ENCODE measurements around the gene VAV1.

- TF ChIP-seq CTCF (IDR thresholded peaks at IDR 0.05) (no peak), POLR2AphosphoS5 (IDR thresholded peaks at IDR 0.05) (no peak), POLR2A (IDR thresholded peaks at IDR 0.05) (no peak), EP300 (IDR thresholded peaks at IDR 0.05) (no peak)
Measured at GRCh38 chr19:6751189-6751588, 21.3 kb upstream of the VAV1 start.
